Mesothelial cell of epicardium (in vitro differentiated cells): ENCODE measurements around the gene PLXDC2. TPM values are rescaled to one million over a fixed set of nuclear protein-coding genes. Genes with fewer than 3 reads are reported as not detected.

Source experiments
- DNase-seq, 2 experiments: peaks; one replicate each; pipeline ENCODE4 v3.0.0; 2021; ENCODE audit warnings: low spot score in 2 of 2; ENCODE audit not compliant: unreplicated experiment in 2 of 2
- H3K27ac Mint-ChIP-seq: 2 replicates; pipeline ENCODE4 v1.8.0; 2021; ENCODE audit warnings: mixed read lengths
- H3K27me3 Mint-ChIP-seq: 2 replicates; pipeline ENCODE4 v1.8.0; 2021; ENCODE audit warnings: low read depth, mixed read lengths
- H3K36me3 Mint-ChIP-seq: 2 replicates; pipeline ENCODE4 v1.8.0; 2021; ENCODE audit warnings: mixed read lengths
- H3K4me1 Mint-ChIP-seq: 2 replicates; pipeline ENCODE4 v1.8.0; 2021; ENCODE audit warnings: mixed read lengths
- H3K4me3 Mint-ChIP-seq: 2 replicates; pipeline ENCODE4 v1.8.0; 2021; ENCODE audit warnings: mild to moderate bottlenecking, moderate library complexity, mixed read lengths
- H3K9me3 Mint-ChIP-seq: 2 replicates; pipeline ENCODE4 v1.8.0; 2021; ENCODE audit warnings: mixed read lengths
- CTCF ChIP-seq: fragments of 200-600 bp; sonication (generic); IDR thresholded peaks from one replicate; pipeline ENCODE4 v1.5.0; 2021; ENCODE audit warnings: antibody characterized with exemption; ENCODE audit not compliant: unreplicated experiment
- total RNA-seq: library from RNA; stranded (reverse); gene quantifications from 3 replicates; pipeline ENCODE4 v1.2.1, GENCODE V29; 2021

PLXDC2 gene
- total RNA-seq, 1 donor from 2014 or later: 60.0 TPM

GRCh38 chr10:19961076-19962053 lies 145.1 kb downstream of the PLXDC2 start:
- H3K4me1 Mint-ChIP-seq: peaks cover 20% of the 10 kb centered on the region
- no peak for TF ChIP-seq CTCF
- H3K4me3 Mint-ChIP-seq: no peak overlapping the region
- H3K27me3 Mint-ChIP-seq: no peaks in the 10 kb centered on the region
- no peak overlapping the region for H3K27ac Mint-ChIP-seq
- peaks cover 5% of the 10 kb centered on the region for H3K36me3 Mint-ChIP-seq
- no peak for DNase-seq
- peaks cover 3% of the 10 kb centered on the region for H3K9me3 Mint-ChIP-seq

DNA sequence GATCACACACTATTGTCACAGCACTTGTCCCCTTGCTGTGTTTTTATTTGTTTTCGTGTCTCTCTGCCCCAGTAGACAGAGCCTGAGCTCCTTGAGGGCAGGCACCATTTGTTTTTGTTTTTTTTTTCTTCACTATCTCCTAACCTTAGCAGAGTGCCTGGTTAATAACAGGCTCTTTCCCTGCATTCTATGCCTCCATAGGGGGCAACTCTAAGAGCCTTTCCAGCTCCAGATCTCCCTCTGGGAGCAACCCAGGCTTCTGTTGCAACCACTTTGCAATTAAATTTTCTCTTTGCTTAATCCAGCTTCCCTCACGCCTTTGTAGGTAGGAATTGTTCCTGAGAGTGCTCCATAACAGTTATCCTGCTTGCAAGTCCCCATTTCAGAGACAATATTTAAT lies 148.4 kb downstream of the PLXDC2 start:
- H3K9me3 Mint-ChIP-seq: peaks cover 3% of the 10 kb centered on the region
- H3K27me3 Mint-ChIP-seq: no peaks in the 10 kb centered on the region
- H3K4me1 Mint-ChIP-seq: peaks cover 14% of the 10 kb centered on the region
- no peak overlapping the region for H3K27ac Mint-ChIP-seq
- H3K36me3 Mint-ChIP-seq: peaks cover 5% of the 10 kb centered on the region
- no peak for TF ChIP-seq CTCF
- no peak for DNase-seq
- H3K4me3 Mint-ChIP-seq: no peak overlapping the region

DNA sequence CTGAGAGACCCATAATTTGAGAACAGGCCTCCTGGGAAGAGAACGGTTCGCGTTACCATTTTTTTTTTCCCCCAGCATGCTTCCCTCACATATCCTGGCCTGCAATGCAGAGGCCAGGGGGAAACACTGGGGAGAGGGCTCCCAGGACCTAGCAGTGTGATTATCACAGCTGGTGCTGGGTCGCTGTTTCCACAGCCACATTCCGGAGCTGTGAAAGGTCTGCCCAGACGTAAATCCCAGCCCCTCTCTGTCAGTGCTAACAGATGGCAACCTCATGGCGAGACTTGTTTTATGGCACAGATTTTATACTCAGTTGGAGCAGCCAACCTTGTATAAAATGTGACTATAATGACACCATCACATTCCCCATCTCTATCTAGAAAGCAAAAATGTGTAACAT lies 150.5 kb downstream of the PLXDC2 start:
- peak overlapping the region; percentile 26 for H3K27ac Mint-ChIP-seq
- H3K4me1 Mint-ChIP-seq: peaks cover 14% of the 10 kb centered on the region
- H3K36me3 Mint-ChIP-seq: peaks cover 5% of the 10 kb centered on the region
- no peak overlapping the region for H3K4me3 Mint-ChIP-seq
- peaks cover 3% of the 10 kb centered on the region for H3K9me3 Mint-ChIP-seq
- no peak for TF ChIP-seq CTCF
- no peak for DNase-seq
- no peaks in the 10 kb centered on the region for H3K27me3 Mint-ChIP-seq

- no peak overlapping the region for H3K4me3 Mint-ChIP-seq
- H3K27ac Mint-ChIP-seq: no peak overlapping the region
- TF ChIP-seq CTCF: no peak
- H3K4me1 Mint-ChIP-seq: peaks cover 15% of the 10 kb centered on the region
- peaks cover 2% of the 10 kb centered on the region for H3K36me3 Mint-ChIP-seq
- peaks cover 2% of the 10 kb centered on the region for H3K9me3 Mint-ChIP-seq
- no peaks in the 10 kb centered on the region for H3K27me3 Mint-ChIP-seq
- no peak for DNase-seq
Measured at GRCh38 chr10:19967981-19968380, 151.7 kb downstream of the PLXDC2 start.

GRCh38 chr10:19968745-19969144 lies 152.5 kb downstream of the PLXDC2 start:
- TF ChIP-seq CTCF: no peak
- Mint-ChIP-seq H3K27me3 (no peaks in the 10 kb centered on the region), H3K4me1 (peaks cover 15% of the 10 kb centered on the region), H3K27ac (no peak overlapping the region), H3K9me3 (no peaks in the 10 kb centered on the region), H3K4me3 (no peak overlapping the region), H3K36me3 (no peaks in the 10 kb centered on the region)
- no peak for DNase-seq
